WTC11 (cell line): Measurements from ENCODE around the gene RHBDL1.

Experiments used
- ESRRA ChIP-seq: sonication (generic); formaldehyde crosslinking; IDR thresholded peaks from 2 replicates; pipeline ENCODE4 v1.8.1; 2022; ENCODE audit warnings: mild to moderate bottlenecking, missing genetic modification reagents, borderline replicate concordance
- TF ChIP-seq, protein P1 (sequence below): fragments of 200-600 bp; IDR thresholded peaks from 2 replicates; pipeline ENCODE4 v1.8.0; 2022; ENCODE audit warnings: antibody characterized with exemption
- TF ChIP-seq, protein P2 (sequence below): sonication (generic); formaldehyde crosslinking; IDR thresholded peaks from 2 replicates; pipeline ENCODE4 v1.8.1; 2022; ENCODE audit warnings: mild to moderate bottlenecking, moderate library complexity, missing genetic modification reagents

DNA sequence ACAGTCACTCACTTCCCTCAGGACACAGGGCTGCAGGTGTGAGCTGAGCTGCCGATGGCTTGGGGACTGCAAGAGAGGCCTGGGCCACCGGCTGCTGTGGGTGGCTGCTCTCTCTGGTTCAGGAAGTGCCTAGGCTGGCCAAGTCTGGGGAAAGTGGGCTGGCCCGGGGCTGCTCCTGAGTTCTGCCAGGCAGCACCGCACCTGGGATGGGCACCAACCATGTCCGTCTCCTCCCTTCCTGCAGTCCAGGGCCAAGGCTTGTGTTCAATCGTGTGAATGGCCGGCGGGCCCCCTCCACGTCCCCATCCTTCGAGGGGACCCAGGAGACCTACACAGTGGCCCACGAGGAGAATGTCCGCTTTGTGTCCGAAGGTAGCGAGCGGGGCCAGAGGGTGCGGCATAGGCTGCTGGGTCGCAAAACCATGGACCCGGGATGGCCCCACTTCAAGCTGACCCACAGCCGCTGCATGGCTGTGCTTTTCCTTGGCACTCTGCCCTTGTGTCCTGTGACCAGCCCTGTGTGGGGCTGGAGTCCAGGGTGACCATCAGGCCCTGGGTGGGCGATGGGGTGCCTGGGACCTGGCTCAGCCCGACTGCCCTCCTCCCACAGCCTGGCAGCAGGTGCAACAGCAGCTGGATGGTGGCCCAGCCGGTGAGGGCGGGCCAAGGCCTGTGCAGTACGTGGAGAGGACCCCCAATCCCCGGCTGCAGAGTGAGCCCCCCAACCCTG is 28.1 kb upstream of the RHBDL1 start:
- TF ChIP-seq, protein P1, sequence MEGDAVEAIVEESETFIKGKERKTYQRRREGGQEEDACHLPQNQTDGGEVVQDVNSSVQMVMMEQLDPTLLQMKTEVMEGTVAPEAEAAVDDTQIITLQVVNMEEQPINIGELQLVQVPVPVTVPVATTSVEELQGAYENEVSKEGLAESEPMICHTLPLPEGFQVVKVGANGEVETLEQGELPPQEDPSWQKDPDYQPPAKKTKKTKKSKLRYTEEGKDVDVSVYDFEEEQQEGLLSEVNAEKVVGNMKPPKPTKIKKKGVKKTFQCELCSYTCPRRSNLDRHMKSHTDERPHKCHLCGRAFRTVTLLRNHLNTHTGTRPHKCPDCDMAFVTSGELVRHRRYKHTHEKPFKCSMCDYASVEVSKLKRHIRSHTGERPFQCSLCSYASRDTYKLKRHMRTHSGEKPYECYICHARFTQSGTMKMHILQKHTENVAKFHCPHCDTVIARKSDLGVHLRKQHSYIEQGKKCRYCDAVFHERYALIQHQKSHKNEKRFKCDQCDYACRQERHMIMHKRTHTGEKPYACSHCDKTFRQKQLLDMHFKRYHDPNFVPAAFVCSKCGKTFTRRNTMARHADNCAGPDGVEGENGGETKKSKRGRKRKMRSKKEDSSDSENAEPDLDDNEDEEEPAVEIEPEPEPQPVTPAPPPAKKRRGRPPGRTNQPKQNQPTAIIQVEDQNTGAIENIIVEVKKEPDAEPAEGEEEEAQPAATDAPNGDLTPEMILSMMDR, result no peak
- no peak for TF ChIP-seq ESRRA (CRISPR knock-in tag)
- TF ChIP-seq, protein P2, sequence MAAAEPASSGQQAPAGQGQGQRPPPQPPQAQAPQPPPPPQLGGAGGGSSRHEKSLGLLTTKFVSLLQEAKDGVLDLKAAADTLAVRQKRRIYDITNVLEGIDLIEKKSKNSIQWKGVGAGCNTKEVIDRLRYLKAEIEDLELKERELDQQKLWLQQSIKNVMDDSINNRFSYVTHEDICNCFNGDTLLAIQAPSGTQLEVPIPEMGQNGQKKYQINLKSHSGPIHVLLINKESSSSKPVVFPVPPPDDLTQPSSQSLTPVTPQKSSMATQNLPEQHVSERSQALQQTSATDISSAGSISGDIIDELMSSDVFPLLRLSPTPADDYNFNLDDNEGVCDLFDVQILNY (CRISPR knock-in tag), result no peak
